PFSK-1 (cell line): ENCODE measurements around the gene BPHL.

ENCODE experiments used
- POLR2AphosphoS5 ChIP-seq: IDR thresholded peaks from 2 replicates; pipeline ENCODE4 v1.6.1; 2012; ENCODE audit warnings: low read depth, mild to moderate bottlenecking, control low read depth, low read length, moderate library complexity
- SIN3A ChIP-seq: IDR thresholded peaks from 2 replicates; pipeline ENCODE4 v1.6.1; 2012; ENCODE audit warnings: mild to moderate bottlenecking, low read length, moderate library complexity, borderline replicate concordance; ENCODE audit not compliant: insufficient read depth
- TAF1 ChIP-seq: IDR thresholded peaks from 2 replicates; pipeline ENCODE4 v1.6.1; 2012; ENCODE audit warnings: low read length, control low read depth, borderline replicate concordance; ENCODE audit not compliant: insufficient read depth
- TF ChIP-seq, protein P1 (sequence below), 2 experiments: IDR thresholded peaks; 2 replicates each; pipeline versions ENCODE4 v1.6.1 to v1.8.0; 2011 to 2012; ENCODE audit warnings: low read depth in 2 of 2, low read length in 2 of 2, control low read depth in 1 of 2, inconsistent platforms in 1 of 2, mild to moderate bottlenecking in 1 of 2, moderate library complexity in 1 of 2; ENCODE audit not compliant: insufficient read depth in 1 of 2

DNA sequence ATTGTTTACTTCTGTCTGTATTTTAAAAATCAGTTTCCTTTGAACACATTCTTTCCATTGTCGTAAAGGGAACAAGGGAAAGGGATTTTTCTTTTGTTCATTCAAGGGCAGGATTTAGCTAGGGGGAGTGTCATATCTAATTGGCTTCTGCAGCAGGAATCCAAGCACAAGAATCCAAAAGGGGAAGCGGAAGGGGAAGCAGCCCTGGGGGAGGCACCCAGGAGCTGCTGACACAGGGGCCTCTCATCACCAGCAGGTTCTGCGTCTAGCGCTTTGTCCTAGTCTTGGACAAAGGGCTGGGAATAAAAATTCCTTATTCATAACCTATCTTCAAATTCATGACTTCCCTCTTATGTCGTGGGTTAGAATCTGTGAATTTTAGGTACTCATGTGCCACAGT is 36.6 kb upstream of the BPHL start:
- TF ChIP-seq, protein P1, sequence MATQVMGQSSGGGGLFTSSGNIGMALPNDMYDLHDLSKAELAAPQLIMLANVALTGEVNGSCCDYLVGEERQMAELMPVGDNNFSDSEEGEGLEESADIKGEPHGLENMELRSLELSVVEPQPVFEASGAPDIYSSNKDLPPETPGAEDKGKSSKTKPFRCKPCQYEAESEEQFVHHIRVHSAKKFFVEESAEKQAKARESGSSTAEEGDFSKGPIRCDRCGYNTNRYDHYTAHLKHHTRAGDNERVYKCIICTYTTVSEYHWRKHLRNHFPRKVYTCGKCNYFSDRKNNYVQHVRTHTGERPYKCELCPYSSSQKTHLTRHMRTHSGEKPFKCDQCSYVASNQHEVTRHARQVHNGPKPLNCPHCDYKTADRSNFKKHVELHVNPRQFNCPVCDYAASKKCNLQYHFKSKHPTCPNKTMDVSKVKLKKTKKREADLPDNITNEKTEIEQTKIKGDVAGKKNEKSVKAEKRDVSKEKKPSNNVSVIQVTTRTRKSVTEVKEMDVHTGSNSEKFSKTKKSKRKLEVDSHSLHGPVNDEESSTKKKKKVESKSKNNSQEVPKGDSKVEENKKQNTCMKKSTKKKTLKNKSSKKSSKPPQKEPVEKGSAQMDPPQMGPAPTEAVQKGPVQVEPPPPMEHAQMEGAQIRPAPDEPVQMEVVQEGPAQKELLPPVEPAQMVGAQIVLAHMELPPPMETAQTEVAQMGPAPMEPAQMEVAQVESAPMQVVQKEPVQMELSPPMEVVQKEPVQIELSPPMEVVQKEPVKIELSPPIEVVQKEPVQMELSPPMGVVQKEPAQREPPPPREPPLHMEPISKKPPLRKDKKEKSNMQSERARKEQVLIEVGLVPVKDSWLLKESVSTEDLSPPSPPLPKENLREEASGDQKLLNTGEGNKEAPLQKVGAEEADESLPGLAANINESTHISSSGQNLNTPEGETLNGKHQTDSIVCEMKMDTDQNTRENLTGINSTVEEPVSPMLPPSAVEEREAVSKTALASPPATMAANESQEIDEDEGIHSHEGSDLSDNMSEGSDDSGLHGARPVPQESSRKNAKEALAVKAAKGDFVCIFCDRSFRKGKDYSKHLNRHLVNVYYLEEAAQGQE (IDR thresholded peaks at IDR 0.05; ENCODE audit: insufficient read depth in 1 of 2, low read depth in 2 of 2, low read length in 2 of 2) = no peak
- TF ChIP-seq TAF1 (no peak), POLR2AphosphoS5 (no peak), SIN3A (no peak)
